ENCODE measurements around the gene JAKMIP1.
A peak's percentile ranks its signal among the peaks of the same experiment; 100 is the strongest.
"Not testable (repeated sequence)": the region's sequence is repeated elsewhere in the genome, so short reads cannot be mapped to it uniquely, and the experiment has no call there.

Gene JAKMIP1

DNA sequence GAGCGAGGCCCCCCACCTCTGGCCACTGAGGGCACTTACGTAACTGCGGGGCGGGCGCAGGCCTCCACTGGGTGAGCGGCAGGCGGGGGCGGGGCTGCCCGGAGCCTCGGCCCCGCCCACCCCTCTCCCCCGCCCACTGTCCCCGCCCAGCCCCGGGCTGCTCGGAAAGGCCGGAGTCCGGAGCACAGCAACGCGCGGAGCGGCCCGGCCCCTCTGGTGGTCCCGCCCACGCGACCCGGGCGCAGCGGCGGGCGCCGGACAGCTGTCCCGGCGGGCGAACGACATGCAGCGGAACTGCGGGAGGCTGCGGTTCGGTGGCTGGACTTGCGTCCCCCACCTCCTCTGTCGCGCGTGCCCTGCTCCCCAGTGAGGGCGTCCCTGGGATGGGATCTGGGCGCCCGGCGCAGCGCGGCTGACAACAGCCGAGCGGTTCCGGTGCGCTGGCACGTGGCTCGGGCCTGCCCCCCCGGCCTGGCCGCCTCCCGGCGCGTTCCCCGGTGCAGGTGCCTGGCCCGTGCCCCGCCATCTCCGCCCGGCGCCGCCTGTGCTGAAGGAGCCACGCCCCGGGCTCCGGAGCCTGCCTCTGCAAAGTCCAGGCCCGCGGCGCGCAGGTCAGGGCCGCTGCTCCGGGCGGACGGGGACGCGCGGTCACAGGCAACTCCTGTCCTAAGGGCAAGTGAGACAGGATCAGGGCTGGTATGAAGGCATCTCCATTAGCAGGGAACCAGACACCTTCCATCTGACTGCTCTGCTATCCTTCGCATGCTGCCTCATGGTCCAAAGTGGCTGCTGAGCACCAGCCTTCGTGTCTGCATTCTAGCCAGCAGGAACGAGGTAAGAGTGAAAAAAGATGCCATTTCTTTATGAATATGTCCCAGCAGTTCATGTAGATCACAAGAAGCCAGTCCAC is 21.8 kb upstream of the JAKMIP1 start:
- DNase-seq, result peak in 1 of 2 experiments; percentile 32
- no peak for TF ChIP-seq POLR2A (IDR thresholded peaks at IDR 0.05; ENCODE audit: low read length)

DNA sequence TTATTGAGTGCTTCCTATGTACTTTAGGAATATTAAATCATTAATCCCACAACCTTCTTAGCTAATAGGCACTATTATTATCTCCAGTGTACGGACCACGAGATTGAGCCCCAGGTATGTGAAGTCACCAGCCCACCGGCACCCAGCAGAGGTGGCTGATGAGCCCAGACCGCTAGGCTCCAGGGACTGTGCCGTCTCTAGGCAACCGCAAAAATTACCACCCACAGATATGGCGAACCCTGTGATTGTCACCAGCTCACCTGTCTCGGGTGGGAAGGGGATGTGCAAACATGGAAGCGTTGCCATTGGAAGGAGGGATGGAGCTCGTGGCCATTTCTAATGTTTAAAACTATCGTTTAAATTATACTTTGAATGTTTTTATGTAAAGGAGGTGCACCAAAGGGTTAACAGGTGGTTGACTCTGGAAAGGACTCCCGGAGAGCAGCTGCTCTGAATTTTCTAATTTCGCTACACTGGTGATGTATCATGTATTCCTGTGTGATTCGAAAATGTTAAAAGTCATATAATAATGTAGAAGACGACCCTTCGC is 21.0 kb upstream of the JAKMIP1 start:
- no peak for DNase-seq
- no peak for TF ChIP-seq GATA1 (IDR thresholded peaks at IDR 0.05; ENCODE audit: low read depth, low read length)
- TF ChIP-seq POLR2A (IDR thresholded peaks at IDR 0.05; ENCODE audit: low read length), result no peak

DNA sequence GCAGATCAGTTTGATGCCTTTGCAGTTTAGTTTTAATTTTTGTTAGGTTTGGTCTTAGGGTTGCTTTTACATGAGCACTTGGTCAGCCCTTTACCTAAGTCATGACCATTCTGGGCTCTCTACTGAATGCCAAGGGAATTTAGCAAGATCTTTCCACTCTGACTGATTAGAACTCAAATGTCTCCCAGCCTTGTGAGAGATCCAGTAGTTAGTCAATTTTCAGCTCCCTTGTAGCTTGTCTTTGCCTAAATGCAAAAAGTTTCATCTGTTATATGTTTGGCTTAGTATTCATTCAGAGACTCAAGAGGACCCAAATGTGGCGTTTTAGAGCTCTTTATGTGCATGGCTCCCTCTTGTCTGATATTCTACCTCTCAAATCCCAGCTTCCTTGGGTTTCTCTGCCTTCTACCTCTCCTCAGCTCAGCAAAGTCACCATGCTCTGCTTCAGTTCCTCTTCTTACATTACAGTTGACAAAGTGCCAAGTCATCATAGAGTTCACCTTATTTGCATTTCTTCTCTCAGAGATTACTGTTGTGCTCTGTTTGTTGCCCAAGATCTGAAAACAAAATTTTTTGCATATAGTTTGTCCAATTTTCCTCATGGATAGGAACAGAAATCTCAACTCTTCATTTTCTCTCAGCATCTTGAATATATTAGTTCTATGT is 17.5 kb upstream of the JAKMIP1 start:
- DNase-seq, result no peak
- TF ChIP-seq POLR2A (IDR thresholded peaks at IDR 0.05; ENCODE audit: low read length), result no peak
- TF ChIP-seq GATA1 (IDR thresholded peaks at IDR 0.05; ENCODE audit: low read depth, low read length), result no peak

DNA sequence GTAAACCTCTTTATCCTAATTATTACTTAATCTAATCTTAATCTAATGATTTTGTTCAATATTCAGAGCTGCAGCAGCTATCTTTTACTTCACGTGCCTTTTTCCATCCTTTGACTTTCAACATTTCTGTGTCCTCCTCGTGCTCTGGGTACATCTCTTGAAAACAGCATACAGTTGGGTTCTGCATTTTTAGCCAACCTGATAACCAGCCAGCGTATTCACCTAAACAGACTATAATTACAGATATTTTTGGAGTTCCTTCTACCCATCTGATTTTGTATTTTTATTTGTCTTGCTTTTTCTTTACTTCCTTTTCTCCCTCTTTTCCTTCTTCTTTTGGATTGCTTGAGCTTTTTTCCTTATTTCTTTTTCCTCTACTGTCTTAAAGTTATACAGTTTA is 16.2 kb upstream of the JAKMIP1 start:
- TF ChIP-seq GATA1 (IDR thresholded peaks at IDR 0.05; ENCODE audit: low read depth, low read length) (no peak), POLR2A (IDR thresholded peaks at IDR 0.05; ENCODE audit: low read length) (no peak)
- DNase-seq, result no peak

DNA sequence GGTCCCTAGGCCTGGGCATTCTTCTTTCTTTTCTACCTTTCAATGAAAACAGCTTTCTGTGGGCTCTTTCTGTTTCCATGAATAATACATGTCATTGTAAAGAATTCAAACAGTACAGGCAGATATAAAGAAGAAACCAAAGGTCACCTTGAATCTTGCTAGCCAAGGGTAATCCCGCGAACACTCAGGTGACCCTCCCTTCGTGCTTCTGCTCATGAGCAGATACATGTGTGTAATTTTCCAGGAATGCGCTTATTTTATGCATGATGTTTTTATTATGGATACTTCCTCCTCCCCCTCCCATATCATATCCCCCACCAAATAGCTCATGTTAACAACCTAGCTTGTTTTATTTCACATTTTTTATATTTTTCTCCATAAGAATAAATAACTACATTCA is 9.6 kb upstream of the JAKMIP1 start:
- TF ChIP-seq POLR2A (IDR thresholded peaks at IDR 0.05; ENCODE audit: low read length) (no peak), GATA1 (IDR thresholded peaks at IDR 0.05; ENCODE audit: low read depth, low read length) (no peak)
- DNase-seq, result no peak

DNA sequence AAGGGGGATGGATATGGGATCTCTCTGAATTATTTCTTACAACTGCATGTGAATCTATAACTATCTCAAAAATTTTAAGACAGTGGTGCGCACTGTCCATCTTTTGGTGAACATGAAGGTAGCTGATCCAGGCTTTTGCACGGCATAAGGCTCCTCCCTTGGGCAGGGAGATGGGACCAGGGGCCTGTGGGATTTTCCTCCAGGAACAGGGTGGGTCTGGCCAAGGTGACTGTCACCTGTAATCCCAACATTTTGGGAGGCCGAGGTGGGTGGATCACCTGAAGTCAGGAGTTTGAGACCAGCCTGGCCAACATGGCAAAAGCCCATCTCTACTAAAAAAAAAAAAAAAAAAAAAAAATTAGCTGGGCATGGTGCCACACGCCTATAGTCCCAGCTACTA is 8.9 kb upstream of the JAKMIP1 start:
- DNase-seq, result not testable (repeated sequence)

DNA sequence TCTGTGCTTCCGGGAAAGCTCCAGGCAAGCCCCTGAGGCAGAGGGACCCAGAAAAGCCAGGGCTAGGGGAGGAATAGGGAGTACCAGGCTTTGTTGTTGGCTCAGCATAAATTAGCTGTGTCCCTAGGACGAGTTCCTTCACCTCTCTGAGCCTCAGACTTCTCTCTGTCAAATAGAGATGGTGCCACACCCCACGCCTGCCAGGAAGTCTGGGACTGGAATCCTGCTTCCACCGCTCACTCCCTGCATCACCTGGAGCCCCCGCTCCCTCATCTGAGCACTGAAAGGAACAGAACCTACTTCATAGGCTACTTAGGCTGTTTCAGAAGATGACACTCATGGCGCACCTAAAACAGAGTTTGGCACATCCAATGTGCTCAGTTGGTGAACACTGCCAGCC is 8.1 kb upstream of the JAKMIP1 start:
- TF ChIP-seq POLR2A (IDR thresholded peaks at IDR 0.05; ENCODE audit: low read length) (no peak), GATA1 (IDR thresholded peaks at IDR 0.05; ENCODE audit: low read depth, low read length) (no peak)
- DNase-seq, result no peak

DNA sequence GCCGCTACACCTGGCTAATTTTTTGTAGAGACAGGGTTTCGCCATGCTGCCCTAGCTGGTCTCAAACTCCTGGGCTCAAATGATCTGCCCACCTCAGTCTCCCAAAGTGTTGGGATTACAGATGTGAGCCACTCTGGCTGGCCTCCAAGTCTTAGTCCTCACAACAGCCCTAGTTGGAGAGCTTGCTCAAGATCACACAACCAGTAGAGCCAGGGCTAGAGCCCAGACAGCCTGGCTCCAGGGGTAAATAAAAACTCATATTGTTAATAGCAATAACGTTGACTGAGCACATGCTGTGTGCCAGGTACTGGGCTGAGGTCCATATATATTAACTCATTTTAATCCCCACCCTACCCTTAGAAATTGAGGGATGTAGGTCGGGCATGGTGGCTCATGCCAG is 7.3 kb upstream of the JAKMIP1 start:
- no peak for DNase-seq
- no peak for TF ChIP-seq GATA1 (IDR thresholded peaks at IDR 0.05; ENCODE audit: low read depth, low read length)
- no peak for TF ChIP-seq POLR2A (IDR thresholded peaks at IDR 0.05; ENCODE audit: low read length)

DNA sequence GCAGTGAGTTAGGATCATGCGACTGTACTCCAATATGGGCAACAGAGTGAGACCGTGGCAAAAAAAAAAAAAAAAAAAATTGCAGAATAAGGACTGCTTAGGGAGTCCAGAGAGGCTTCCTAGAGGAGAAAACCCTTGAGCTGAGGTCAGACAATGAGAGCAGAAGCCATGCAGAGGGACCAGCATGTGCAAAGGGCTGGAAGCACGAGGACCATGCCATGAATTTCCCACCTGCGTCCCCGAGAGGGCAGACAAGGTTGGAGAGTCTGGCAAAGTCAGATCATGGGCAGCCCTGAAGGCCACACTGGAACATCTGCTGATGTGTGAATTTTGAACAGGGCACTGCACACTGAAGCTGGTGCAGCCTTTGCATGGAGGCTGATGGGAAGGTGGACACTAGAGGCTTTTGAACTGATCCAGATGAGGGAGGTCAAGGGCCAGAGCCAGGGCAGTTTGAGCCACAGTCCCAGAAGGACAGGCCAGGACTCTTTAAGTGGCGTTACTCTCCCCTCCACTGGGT is 6.5 kb upstream of the JAKMIP1 start:
- no peak for DNase-seq
- TF ChIP-seq GATA1 (IDR thresholded peaks at IDR 0.05; ENCODE audit: low read depth, low read length), result no peak
- no peak for TF ChIP-seq POLR2A (IDR thresholded peaks at IDR 0.05; ENCODE audit: low read length)

DNA sequence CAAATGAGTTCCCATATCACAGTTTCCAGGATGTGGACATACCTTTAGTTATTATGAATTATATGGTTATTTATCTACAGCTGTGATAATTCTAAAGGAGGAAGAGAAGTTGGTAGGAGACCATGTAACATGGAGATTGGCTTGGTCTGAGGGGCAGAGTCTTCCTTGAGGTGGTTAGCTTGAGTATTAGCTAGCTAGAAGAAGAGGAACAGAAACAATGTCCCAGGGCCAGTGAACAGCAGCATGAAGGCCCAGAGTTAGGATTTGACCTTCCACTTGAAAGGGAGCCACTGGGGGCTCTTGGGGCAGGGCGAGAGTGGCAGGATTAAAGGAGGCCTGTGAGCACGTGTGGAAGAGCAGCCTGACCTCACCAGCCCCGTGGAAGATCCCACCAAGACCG is 5.6 kb upstream of the JAKMIP1 start:
- TF ChIP-seq GATA1 (IDR thresholded peaks at IDR 0.05; ENCODE audit: low read depth, low read length) (no peak), POLR2A (IDR thresholded peaks at IDR 0.05; ENCODE audit: low read length) (no peak)
- no peak for DNase-seq

DNA sequence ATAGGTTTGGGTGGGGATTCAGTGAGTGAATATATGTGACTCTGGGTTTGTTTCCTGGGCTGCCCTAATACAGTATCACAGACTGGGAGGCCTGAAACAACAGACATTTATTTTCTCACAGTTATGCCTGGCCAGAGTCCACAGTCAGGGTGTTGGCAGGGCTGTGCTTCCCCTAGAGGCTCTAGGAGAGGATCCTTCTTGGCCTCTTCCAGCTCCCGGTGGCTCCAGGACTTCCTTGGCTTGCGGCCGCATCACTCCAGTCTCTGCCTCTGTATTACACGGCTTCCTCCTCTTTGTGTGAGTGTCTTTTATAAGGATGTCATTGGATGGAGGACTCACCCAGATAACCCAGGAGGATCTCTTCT is 5.2 kb upstream of the JAKMIP1 start:
- no peak for DNase-seq
- TF ChIP-seq GATA1 (IDR thresholded peaks at IDR 0.05; ENCODE audit: low read depth, low read length) (no peak), POLR2A (IDR thresholded peaks at IDR 0.05; ENCODE audit: low read length) (no peak)

DNA sequence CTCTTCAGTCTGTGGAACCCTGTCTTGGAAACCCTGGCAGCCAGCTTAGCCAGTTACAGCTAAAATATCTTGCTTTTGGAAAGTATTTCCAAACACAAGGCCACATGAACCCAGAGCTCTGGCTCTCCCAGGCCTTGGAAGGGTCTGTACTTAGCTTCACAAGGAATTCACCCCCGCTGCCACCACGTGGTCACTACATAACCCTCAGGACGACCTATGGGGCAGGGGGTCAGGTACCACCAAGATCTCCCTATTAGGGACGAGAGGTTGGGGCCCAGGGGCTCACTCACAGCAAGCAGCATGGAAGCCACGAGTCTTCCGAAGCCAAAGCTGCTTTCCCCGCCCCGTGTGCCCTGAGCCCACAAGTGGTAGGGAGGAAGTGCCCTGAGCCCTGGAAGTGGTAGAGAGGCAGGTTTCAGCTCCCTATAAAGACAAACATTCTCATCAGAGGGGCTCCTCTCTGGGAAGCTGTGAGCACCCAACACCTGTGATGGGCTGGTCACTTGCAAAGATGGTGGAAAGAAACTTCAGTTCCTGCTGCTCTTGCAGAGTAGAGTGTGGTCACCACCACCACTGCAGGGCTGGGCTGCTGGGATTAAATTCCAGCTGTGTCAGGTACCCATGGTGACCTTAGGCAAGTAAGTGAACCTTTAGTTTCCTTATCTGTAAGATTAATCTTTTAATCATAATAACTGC is 4.7 kb upstream of the JAKMIP1 start:
- no peak for DNase-seq
- TF ChIP-seq POLR2A (IDR thresholded peaks at IDR 0.05; ENCODE audit: low read length) (no peak), GATA1 (IDR thresholded peaks at IDR 0.05; ENCODE audit: low read depth, low read length) (no peak)

DNA sequence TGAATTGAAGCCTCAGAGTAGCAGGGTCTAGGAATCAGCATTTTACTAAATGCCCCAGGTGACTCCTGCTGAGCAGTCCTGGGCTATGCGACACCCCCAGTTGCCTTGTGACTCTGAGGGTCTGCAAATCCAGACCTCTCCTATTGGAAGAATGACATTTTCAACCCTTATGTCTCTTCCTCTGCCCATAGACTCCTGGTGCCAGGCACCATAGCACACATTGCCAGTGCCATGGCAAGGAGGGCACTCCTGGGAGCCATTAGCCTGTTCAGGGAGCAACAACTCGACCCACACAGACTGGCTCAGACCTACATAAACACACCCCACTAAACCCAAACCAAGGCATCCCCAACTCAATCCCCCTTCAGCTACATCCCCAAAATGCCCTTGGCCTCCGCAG is 3.7 kb upstream of the JAKMIP1 start:
- TF ChIP-seq GATA1 (IDR thresholded peaks at IDR 0.05; ENCODE audit: low read depth, low read length) (no peak), POLR2A (IDR thresholded peaks at IDR 0.05; ENCODE audit: low read length) (no peak)
- DNase-seq, result no peak

DNA sequence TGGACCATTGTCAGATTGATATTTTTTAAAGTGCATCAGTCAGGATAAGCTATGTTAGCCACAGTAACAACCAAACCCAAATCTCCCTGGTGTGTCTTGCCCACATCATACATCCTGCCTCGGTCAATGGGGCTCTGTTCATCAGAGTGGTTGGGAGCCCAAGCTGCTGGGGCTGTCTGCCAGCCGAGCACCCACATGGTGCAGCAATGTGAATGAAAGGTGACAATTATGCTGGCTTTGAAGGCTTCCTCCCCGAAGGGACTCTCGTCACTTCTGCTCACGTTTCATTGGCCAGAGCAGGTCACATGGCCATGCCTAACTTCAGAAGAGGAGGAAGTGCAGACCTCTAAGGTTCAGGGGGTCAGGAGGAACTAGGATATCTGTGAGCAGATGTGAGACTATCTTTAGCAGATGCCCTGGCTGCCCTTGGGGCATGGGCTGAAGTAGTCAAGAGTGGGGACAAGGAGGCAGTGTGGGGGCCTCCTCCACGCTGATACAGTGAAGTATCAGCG is 1.3 kb upstream of the JAKMIP1 start:
- TF ChIP-seq GATA1 (IDR thresholded peaks at IDR 0.05; ENCODE audit: low read depth, low read length), result no peak
- no peak for TF ChIP-seq POLR2A (IDR thresholded peaks at IDR 0.05; ENCODE audit: low read length)
- DNase-seq, result no peak

All from erythroblast (primary cell).